Heart left ventricle (tissue), 16 donors: ENCODE data around the gene KCNJ2. TPM values are rescaled to one million over a fixed set of nuclear protein-coding genes. Genes with fewer than 3 reads are reported as not detected.

Source experiments
- ATAC-seq, 4 donors: fragments of 200-7000 bp; cut with Tn5 transposase; one replicate each; pipeline ENCODE4 v1.9.1; 2020 to 2022; ENCODE audit warnings: moderate library complexity in 4 of 4, mild to moderate bottlenecking in 3 of 4, moderate number of reproducible peaks in 1 of 4
- DNase-seq, 5 donors: peaks; one replicate each; pipeline ENCODE4 v3.0.0-alpha.2; 2020
- H3K27ac ChIP-seq, 12 donors: fragments of 200-600 bp; sonication (generic) in 4 of 12; one replicate each; pipeline versions ENCODE4 v1.5.0 to v1.8.0; 2016 to 2022; ENCODE audit warnings: mild to moderate bottlenecking in 2 of 12
- H3K27me3 ChIP-seq, 9 donors: fragments of 200-600 bp; sonication (generic) in 2 of 9; one replicate each; pipeline versions ENCODE4 v1.5.1 to v1.8.0; 2016 to 2022; ENCODE audit warnings: mild to moderate bottlenecking in 3 of 9
- H3K36me3 ChIP-seq, 9 donors: fragments of 200-600 bp; sonication (generic) in 2 of 9; one replicate each; pipeline versions ENCODE4 v1.5.0 to v1.8.0; 2018 to 2022; ENCODE audit warnings: mild to moderate bottlenecking in 2 of 9
- H3K4me1 ChIP-seq, 12 donors: fragments of 200-600 bp; sonication (generic) in 4 of 12; one replicate each; pipeline versions ENCODE4 v1.5.0 to v1.8.0; 2016 to 2022; ENCODE audit warnings: mild to moderate bottlenecking in 3 of 12
- H3K4me3 ChIP-seq, 12 donors: fragments of 200-600 bp; sonication (generic) in 4 of 12; one replicate each; pipeline versions ENCODE4 v1.5.0 to v1.8.0; 2017 to 2022; ENCODE audit warnings: mild to moderate bottlenecking in 9 of 12, moderate library complexity in 4 of 12
- H3K9me3 ChIP-seq, 12 donors: fragments of 200-600 bp; sonication (generic) in 4 of 12; one replicate each; pipeline versions ENCODE4 v1.5.0 to v1.8.0; 2016 to 2022; ENCODE audit warnings: mild to moderate bottlenecking in 1 of 12
- POLR2A ChIP-seq, 2 donors: fragments of 450-650 bp; IDR thresholded peaks; one replicate each; pipeline ENCODE4 v1.6.1; 2017; ENCODE audit warnings: antibody characterized with exemption in 2 of 2, mild to moderate bottlenecking in 2 of 2, moderate library complexity in 2 of 2
- WGBS, 4 donors: extraction: QIAGEN DNeasy Blood & Tissue Kit in 2 of 4; methylation state at CpG; one replicate each; pipeline versions ENCODE4 v1.1.5 to v1.1.7; 2013 to 2018; 5-methylcytosine and 5-hydroxymethylcytosine counted together
- intact Hi-C, 10 donors: fragments of 100-400 bp; cut with DNase I; formaldehyde crosslinking; loops; one replicate each; pipeline versions ENCODE4 v1.11.1 to v1.14.2; 2022
- polyA plus RNA-seq, 2 donors: library from polyadenylated mRNA; stranded (reverse); fragments of 200-250 nt; gene quantifications; one replicate each; pipeline ENCODE4 v1.2.3, GENCODE V29; 2013
- total RNA-seq, 9 donors: library from RNA; depleted of rRNA in 2 of 9; stranded (reverse); fragments of >200 nt in 2 of 9; fragmentation: NEBNext Ultra II Directional in 3 of 9; extraction: Animal tissue kit (Norgen Biotek cat#: 25700) in 3 of 9; gene quantifications; one replicate each; pipeline versions ENCODE4 v1.1.0 to v1.2.4, GENCODE V29; 2016 to 2023
- TF ChIP-seq, protein P1 (sequence below), 12 donors: fragments of 200-600 bp; sonication (generic) in 4 of 12; IDR thresholded peaks; one replicate each; pipeline versions ENCODE4 v1.5.0 to v1.8.0; 2018 to 2022; ENCODE audit warnings: antibody characterized with exemption in 12 of 12, mild to moderate bottlenecking in 5 of 12
- donor health status: ischemic (EF 13 %, LVEDD 7.1; RV severe dilation, severe dysfunction).
- donor health status: healthy with polysubstance abuse.
- donor health status: DM: no; HTN: yes; CAD: no.
- donor health status: DM: no; HTN: no; CAD: no.
- donor health status: ischemic (EF 25% LVEDD 6.9; RV normal size, moderate dysfunction).
- donor health status: ischemic (EF 25% LVEDD 5.7; RV mildly dilated, moderate dysfunction).
- donor health status: healthy.
- donor health status: DM: yes; HTN: yes; CAD: no.
- donor health status: ischemic (EF 35%, LVEDD 5.7; RV mildly dilated, moderate dysfunction).
- donor health status: nonischemic (EF 11% LVEDD 7.7; RV severe dilation, severe dysfunction).
- donor health status: DM: yes; HTN: yes; CAD: no.
- donor health status: PGD.
- donor health status: ischemic (EF 29% LVEDD 5.4; RV normal size, mild dysfunction).
- donor health status: nonischemic (EF 23%, LVEDD 6.1; RV moderate dilation, normal function).

Gene KCNJ2
- total and polyA plus RNA-seq, 11 donors: 7.1 to 60.7 (median 41.8) TPM

DNA sequence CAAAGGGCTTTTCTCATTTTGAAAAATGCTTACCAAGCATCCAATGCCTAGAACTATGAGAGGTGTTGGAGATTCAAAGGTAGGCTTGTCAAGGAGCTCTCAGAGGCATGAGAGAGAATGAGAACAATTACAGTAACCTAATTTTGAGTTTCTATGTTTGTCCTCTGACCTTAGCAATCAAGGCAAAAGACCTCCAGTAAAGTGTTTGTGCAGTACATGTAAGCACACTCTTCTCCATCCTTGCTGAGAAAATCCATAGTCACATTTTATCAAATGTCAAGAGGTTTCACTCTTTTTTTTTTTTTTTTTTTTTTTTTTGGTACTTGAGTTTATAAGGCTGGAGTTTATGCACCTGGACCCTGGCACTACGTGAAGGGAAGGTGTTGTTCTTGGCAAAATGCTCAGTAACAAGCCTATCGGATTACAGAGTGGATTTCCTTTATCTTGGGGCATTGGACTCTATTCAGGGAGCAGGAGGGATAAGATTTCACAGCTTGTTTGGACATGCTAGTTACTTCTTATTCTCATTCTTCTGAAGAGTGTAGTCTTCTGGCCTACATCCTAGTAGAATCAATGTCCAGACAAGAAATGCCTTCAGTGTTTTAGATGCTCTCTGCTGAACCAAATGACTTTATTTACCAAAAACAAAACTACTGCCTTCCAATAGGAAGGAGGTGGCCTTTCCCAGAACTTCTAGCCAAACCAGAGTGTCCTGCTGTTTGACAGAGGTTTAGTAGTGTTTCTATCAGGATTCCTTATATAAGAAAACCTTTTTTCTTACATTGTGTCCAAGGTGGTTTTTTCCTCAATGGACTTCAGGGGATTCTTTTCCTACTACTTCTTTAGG is 21.9 kb downstream of the KCNJ2 start:
- peaks cover 0 to 17% (median 0%) of the 10 kb centered on the region in 12 donors for H3K4me1 ChIP-seq
- intact Hi-C loops: no loop called here
- no peak for TF ChIP-seq POLR2A (IDR thresholded peaks at IDR 0.05)
- TF ChIP-seq, protein P1, sequence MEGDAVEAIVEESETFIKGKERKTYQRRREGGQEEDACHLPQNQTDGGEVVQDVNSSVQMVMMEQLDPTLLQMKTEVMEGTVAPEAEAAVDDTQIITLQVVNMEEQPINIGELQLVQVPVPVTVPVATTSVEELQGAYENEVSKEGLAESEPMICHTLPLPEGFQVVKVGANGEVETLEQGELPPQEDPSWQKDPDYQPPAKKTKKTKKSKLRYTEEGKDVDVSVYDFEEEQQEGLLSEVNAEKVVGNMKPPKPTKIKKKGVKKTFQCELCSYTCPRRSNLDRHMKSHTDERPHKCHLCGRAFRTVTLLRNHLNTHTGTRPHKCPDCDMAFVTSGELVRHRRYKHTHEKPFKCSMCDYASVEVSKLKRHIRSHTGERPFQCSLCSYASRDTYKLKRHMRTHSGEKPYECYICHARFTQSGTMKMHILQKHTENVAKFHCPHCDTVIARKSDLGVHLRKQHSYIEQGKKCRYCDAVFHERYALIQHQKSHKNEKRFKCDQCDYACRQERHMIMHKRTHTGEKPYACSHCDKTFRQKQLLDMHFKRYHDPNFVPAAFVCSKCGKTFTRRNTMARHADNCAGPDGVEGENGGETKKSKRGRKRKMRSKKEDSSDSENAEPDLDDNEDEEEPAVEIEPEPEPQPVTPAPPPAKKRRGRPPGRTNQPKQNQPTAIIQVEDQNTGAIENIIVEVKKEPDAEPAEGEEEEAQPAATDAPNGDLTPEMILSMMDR (IDR thresholded peaks at IDR 0.05): no peak
- peaks cover 0 to 5% (median 0%) of the 10 kb centered on the region in 12 donors for H3K9me3 ChIP-seq
- WGBS, 4 donors: 26 to 30% (median 28%) methylated on average over 2 of the region's 2 CpGs
- H3K27me3 ChIP-seq: no peaks in the 10 kb centered on the region
- H3K36me3 ChIP-seq: no peaks in the 10 kb centered on the region
- H3K27ac ChIP-seq: no peak overlapping the region
- DNase-seq (no peak), ATAC-seq (peak in 1 of 4 donors; percentile 16)
- H3K4me3 ChIP-seq: no peak overlapping the region

DNA sequence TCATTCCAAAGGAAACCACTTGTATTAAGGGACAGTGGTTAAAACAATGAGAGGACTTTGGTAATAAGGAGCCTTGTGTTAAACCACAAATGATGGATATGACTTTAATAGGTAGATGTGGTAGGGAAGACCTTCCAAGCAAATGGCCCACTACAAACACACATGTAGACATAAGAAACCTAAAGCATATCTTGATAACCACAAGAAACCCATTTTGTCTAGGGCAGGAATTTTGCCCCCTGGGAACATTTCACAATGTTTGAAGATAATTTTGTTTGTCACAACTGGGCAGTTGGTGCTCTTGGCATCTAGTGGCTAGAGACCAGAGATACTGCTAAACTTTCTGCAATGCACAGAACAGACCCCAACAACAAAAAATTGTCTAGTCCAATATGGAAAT is 25.8 kb downstream of the KCNJ2 start:
- ATAC-seq (no peak), DNase-seq (no peak)
- H3K4me1 ChIP-seq: peaks cover 0 to 19% (median 0%) of the 10 kb centered on the region in 12 donors
- no peaks in the 10 kb centered on the region for H3K36me3 ChIP-seq
- no peaks in the 10 kb centered on the region for H3K9me3 ChIP-seq
- H3K27ac ChIP-seq: no peak overlapping the region
- H3K4me3 ChIP-seq: no peak overlapping the region
- TF ChIP-seq POLR2A (IDR thresholded peaks at IDR 0.05): no peak
- TF ChIP-seq, protein P1 (IDR thresholded peaks at IDR 0.05): no peak
- H3K27me3 ChIP-seq: no peaks in the 10 kb centered on the region
- intact Hi-C loops: no loop called here

DNA sequence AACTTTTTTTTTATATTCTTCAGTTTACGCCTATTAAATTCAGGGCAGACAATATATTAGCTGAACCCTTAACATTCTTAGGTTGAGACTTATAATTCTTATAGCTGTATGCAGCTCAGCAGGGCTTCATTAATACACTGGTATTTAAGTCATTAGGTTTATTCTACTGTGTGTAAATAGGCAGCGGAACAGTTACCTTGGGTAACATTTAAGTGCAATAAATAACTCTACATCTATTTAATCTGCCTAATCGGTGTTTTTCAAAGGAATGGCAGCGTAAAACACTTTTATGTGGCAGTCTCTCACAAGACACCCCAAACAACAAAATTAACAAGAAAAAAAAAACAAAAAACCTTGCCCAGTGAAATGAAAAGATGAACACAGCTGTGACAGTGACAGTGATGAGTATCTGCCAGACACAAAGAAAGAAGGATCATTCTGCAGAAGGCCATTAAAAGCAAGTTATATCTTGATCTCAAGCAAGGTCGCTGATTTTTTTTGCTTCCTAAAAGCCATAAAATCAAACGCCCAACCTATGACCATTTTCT is 32.6 kb downstream of the KCNJ2 start:
- DNase-seq (no peak), ATAC-seq (no peak)
- Histone ChIP-seq H3K4me1 (peaks cover 0 to 24% (median 0%) of the 10 kb centered on the region in 12 donors), H3K9me3 (no peaks in the 10 kb centered on the region), H3K4me3 (no peak overlapping the region), H3K27ac (no peak overlapping the region), H3K36me3 (no peaks in the 10 kb centered on the region), H3K27me3 (no peaks in the 10 kb centered on the region)
- TF ChIP-seq POLR2A (IDR thresholded peaks at IDR 0.05): no peak
- TF ChIP-seq, protein P1 (IDR thresholded peaks at IDR 0.05): no peak
- intact Hi-C loops: loop anchor here in 1 of 10 donors (10.0 kb wide), 1 partner anchor 57 kb away; no protein-coding TSS in a partner anchor
- 89 to 92% (median 91%) methylated on average over 6 of the region's 6 CpGs for WGBS, 4 donors

DNA sequence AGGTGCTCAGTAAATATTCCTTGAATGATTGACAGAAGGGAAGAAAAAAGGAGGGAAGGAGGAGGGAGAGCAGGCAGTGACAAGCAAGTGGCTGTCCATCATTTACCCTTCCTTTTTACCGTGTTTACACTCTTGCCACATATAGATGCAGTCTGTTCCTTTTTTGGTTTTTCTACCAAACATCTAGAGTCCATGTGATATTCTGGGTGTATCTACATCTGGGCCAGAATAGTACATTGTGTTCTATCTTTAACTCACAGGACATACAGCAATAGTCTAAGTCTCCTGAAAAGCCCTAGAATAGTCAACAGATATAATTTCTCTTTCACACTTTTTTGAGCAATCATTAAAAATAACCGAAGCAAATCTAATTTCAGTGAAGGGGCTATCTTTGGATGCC is 33.5 kb downstream of the KCNJ2 start:
- H3K27ac ChIP-seq: no peak overlapping the region
- H3K4me3 ChIP-seq: no peak overlapping the region
- ATAC-seq (peak in 1 of 4 donors; percentile 33), DNase-seq (no peak)
- no peaks in the 10 kb centered on the region for H3K9me3 ChIP-seq
- peaks cover 0 to 33% (median 1%) of the 10 kb centered on the region in 12 donors for H3K4me1 ChIP-seq
- H3K27me3 ChIP-seq: no peaks in the 10 kb centered on the region
- 64 to 75% (median 68%) methylated on average over 2 of the region's 2 CpGs for WGBS, 4 donors
- no peaks in the 10 kb centered on the region for H3K36me3 ChIP-seq
- intact Hi-C loops: loop anchor here in 1 of 10 donors (10.0 kb wide), 1 partner anchor 58 kb away; no protein-coding TSS in a partner anchor
- TF ChIP-seq POLR2A (IDR thresholded peaks at IDR 0.05): no peak
- TF ChIP-seq, protein P1 (IDR thresholded peaks at IDR 0.05): no peak
